ENCODE data around the gene FABP2. TPM values are rescaled to one million over a fixed set of nuclear protein-coding genes. Genes with fewer than 3 reads are reported as not detected.

The FABP2 gene
- polyA plus RNA-seq, 1 donor (not counting 4 experiments of a cell fraction or from before 2014, with no cell fraction given), result not detected

GRCh38 chr4:119302073-119302832, 19.7 kb downstream of the FABP2 start:
- DNase-seq (ENCODE audit: low read depth, low spot score) (no peak), FAIRE-seq (no peak)
- Histone ChIP-seq H3K9ac (ENCODE audit: control insufficient read depth, extremely low read depth, insufficient read depth, low read length) (no peak overlapping the region), H3K36me3 (ENCODE audit: control insufficient read depth in 2 of 2, extremely low read depth in 1 of 2, insufficient read depth in 2 of 2, low read length in 2 of 2) (peaks cover 0 to 1% of the 10 kb centered on the region in 2 experiments), H3K27me3 (ENCODE audit: control insufficient read depth, extremely low read depth, insufficient read depth, low read length) (no peaks in the 10 kb centered on the region), H3K4me3 (ENCODE audit: control insufficient read depth in 2 of 3, extremely low read depth in 1 of 3, insufficient read depth in 2 of 3, low read depth in 1 of 3, low read length in 3 of 3) (no peak overlapping the region), H3K4me2 (ENCODE audit: control insufficient read depth, extremely low read depth, insufficient read depth, low read depth, low read length) (no peak overlapping the region), H3K79me2 (ENCODE audit: control insufficient read depth, insufficient read depth, low read length) (peaks cover 30% of the 10 kb centered on the region), H3K9me1 (ENCODE audit: control insufficient read depth, extremely low read depth, insufficient read depth, low read length) (no peaks in the 10 kb centered on the region), H4K20me1 (ENCODE audit: control insufficient read depth, extremely low read depth, insufficient read depth, low read length) (no peaks in the 10 kb centered on the region), H2AFZ (ENCODE audit: control insufficient read depth, low read length) (no peak overlapping the region), H3K9me3 (ENCODE audit: control insufficient read depth, low read depth, low read length) (no peaks in the 10 kb centered on the region), H3K27ac (ENCODE audit: control insufficient read depth, insufficient read depth, low read length) (no peak overlapping the region), H3K4me1 (ENCODE audit: control insufficient read depth, extremely low read depth, insufficient read depth, low read length) (peaks cover 9% of the 10 kb centered on the region)
- dilution Hi-C loops (cut with MboI; ENCODE audit: extremely low pct_ligation_motif_present, low sequenced_read_pairs), result no loop called here
- TF ChIP-seq, protein P1, sequence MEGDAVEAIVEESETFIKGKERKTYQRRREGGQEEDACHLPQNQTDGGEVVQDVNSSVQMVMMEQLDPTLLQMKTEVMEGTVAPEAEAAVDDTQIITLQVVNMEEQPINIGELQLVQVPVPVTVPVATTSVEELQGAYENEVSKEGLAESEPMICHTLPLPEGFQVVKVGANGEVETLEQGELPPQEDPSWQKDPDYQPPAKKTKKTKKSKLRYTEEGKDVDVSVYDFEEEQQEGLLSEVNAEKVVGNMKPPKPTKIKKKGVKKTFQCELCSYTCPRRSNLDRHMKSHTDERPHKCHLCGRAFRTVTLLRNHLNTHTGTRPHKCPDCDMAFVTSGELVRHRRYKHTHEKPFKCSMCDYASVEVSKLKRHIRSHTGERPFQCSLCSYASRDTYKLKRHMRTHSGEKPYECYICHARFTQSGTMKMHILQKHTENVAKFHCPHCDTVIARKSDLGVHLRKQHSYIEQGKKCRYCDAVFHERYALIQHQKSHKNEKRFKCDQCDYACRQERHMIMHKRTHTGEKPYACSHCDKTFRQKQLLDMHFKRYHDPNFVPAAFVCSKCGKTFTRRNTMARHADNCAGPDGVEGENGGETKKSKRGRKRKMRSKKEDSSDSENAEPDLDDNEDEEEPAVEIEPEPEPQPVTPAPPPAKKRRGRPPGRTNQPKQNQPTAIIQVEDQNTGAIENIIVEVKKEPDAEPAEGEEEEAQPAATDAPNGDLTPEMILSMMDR (optimal IDR thresholded peaks at IDR 0.05 in 1 of 3, IDR thresholded peaks at IDR 0.05 in 1 of 3, conservative IDR thresholded peaks at IDR 0.05 in 1 of 3; ENCODE audit: extremely low read depth in 1 of 3, insufficient read depth in 2 of 3, low read length in 3 of 3), result no peak
- TF ChIP-seq EZH2 (IDR thresholded peaks at IDR 0.05; ENCODE audit: low read length), result no peak

- H3K9ac ChIP-seq (ENCODE audit: control insufficient read depth, extremely low read depth, insufficient read depth, low read length), result peak overlapping the region; percentile 97
- peaks cover 37% of the 10 kb centered on the region for H3K79me2 ChIP-seq (ENCODE audit: control insufficient read depth, insufficient read depth, low read length)
- peak overlapping the region; percentile 96 for H3K27ac ChIP-seq (ENCODE audit: control insufficient read depth, insufficient read depth, low read length)
- H3K4me2 ChIP-seq (ENCODE audit: control insufficient read depth, extremely low read depth, insufficient read depth, low read depth, low read length), result peak overlapping the region; percentile 92
- H3K4me3 ChIP-seq (ENCODE audit: control insufficient read depth in 2 of 3, extremely low read depth in 1 of 3, insufficient read depth in 2 of 3, low read depth in 1 of 3, low read length in 3 of 3), result peak overlapping the region; percentile 84 to 96 (median 84)
- dilution Hi-C loops (cut with MboI; ENCODE audit: extremely low pct_ligation_motif_present, low sequenced_read_pairs), result no loop called here
- DNase-seq (ENCODE audit: low read depth, low spot score) (peak; percentile 44), FAIRE-seq (peak; percentile 75)
- H3K27me3 ChIP-seq (ENCODE audit: control insufficient read depth, extremely low read depth, insufficient read depth, low read length), result no peaks in the 10 kb centered on the region
- no peaks in the 10 kb centered on the region for H4K20me1 ChIP-seq (ENCODE audit: control insufficient read depth, extremely low read depth, insufficient read depth, low read length)
- peaks cover 0 to 1% of the 10 kb centered on the region in 2 experiments for H3K36me3 ChIP-seq (ENCODE audit: control insufficient read depth in 2 of 2, extremely low read depth in 1 of 2, insufficient read depth in 2 of 2, low read length in 2 of 2)
- no peaks in the 10 kb centered on the region for H3K9me1 ChIP-seq (ENCODE audit: control insufficient read depth, extremely low read depth, insufficient read depth, low read length)
- peak overlapping the region; percentile 94 for H2AFZ ChIP-seq (ENCODE audit: control insufficient read depth, low read length)
- H3K4me1 ChIP-seq (ENCODE audit: control insufficient read depth, extremely low read depth, insufficient read depth, low read length), result peaks cover 9% of the 10 kb centered on the region
- H3K9me3 ChIP-seq (ENCODE audit: control insufficient read depth, low read depth, low read length), result no peaks in the 10 kb centered on the region
- TF ChIP-seq EZH2 (IDR thresholded peaks at IDR 0.05; ENCODE audit: low read length), result no peak
- TF ChIP-seq, protein P1 (optimal IDR thresholded peaks at IDR 0.05 in 1 of 3, IDR thresholded peaks at IDR 0.05 in 1 of 3, conservative IDR thresholded peaks at IDR 0.05 in 1 of 3; ENCODE audit: extremely low read depth in 1 of 3, insufficient read depth in 2 of 3, low read length in 3 of 3), result no peak
Measured at GRCh38 chr4:119300101-119300978, 21.6 kb downstream of the FABP2 start.

All from keratinocyte (primary cell).